Astrocyte (in vitro differentiated cells and primary cell): ENCODE data around the gene KIAA1217. TPM values are rescaled to one million over a fixed set of nuclear protein-coding genes. Genes with fewer than 3 reads are reported as not detected.
A peak's percentile ranks its signal among the peaks of the same experiment; 100 is the strongest.

Experiments used
- DNase-seq: peaks from one replicate; pipeline ENCODE4 v3.0.0-alpha.2; 2010; ENCODE audit warnings: low read depth
- FAIRE-seq: peaks from 2 replicates; lab custom pipeline; 2011; peaks lifted over from hg19 to GRCh38; lab: Jason Lieb, UNC
- H2AFZ ChIP-seq: 2 replicates; pipeline ENCODE4 v1.6.0; 2012; ENCODE audit warnings: low read depth, low read length, inconsistent platforms
- H3K27ac ChIP-seq: 2 replicates; pipeline ENCODE4 v1.5.1; 2011; ENCODE audit warnings: low read depth, low read length, inconsistent platforms
- H3K27me3 ChIP-seq: 2 replicates; pipeline ENCODE4 v1.6.0; 2011; ENCODE audit warnings: low read length, inconsistent platforms; ENCODE audit not compliant: insufficient read depth
- H3K36me3 ChIP-seq: 2 replicates; pipeline ENCODE4 v1.5.1; 2011; ENCODE audit warnings: low read length, inconsistent platforms; ENCODE audit not compliant: insufficient read depth
- H3K4me1 ChIP-seq: 2 replicates; pipeline ENCODE4 v1.5.1; 2011; ENCODE audit warnings: low read length, inconsistent platforms; ENCODE audit not compliant: insufficient read depth
- H3K4me2 ChIP-seq: 2 replicates; pipeline ENCODE4 v1.6.0; 2012; ENCODE audit warnings: low read length, inconsistent platforms
- H3K4me3 ChIP-seq: 2 replicates; pipeline ENCODE4 v1.5.1; 2011; ENCODE audit warnings: low read depth, mild to moderate bottlenecking, low read length, inconsistent platforms; ENCODE audit not compliant: insufficient read depth
- H3K79me2 ChIP-seq: 2 replicates; pipeline ENCODE4 v1.6.0; 2012; ENCODE audit warnings: mild to moderate bottlenecking, low read length, inconsistent platforms; ENCODE audit not compliant: insufficient read depth
- H3K9ac ChIP-seq: 2 replicates; pipeline ENCODE4 v1.6.0; 2012; ENCODE audit warnings: mild to moderate bottlenecking, low read length, inconsistent platforms
- H3K9me3 ChIP-seq: 2 replicates; pipeline ENCODE4 v1.5.1; 2012; ENCODE audit warnings: low read depth, mild to moderate bottlenecking, low read length, inconsistent platforms; ENCODE audit not compliant: insufficient read depth
- H4K20me1 ChIP-seq: 2 replicates; pipeline ENCODE4 v1.6.0; 2012; ENCODE audit warnings: low read length, inconsistent platforms; ENCODE audit not compliant: insufficient read depth
- H3K27ac Mint-ChIP-seq: one replicate; pipeline ENCODE4 v1.8.0; 2021; ENCODE audit warnings: mild to moderate bottlenecking, mixed read lengths; ENCODE audit not compliant: unreplicated experiment
- H3K27me3 Mint-ChIP-seq: one replicate; pipeline ENCODE4 v1.8.0; 2021; ENCODE audit warnings: low read depth, mixed read lengths; ENCODE audit not compliant: unreplicated experiment
- H3K36me3 Mint-ChIP-seq: one replicate; pipeline ENCODE4 v1.8.0; 2021; ENCODE audit warnings: low read depth, mixed read lengths; ENCODE audit not compliant: unreplicated experiment
- H3K4me1 Mint-ChIP-seq: one replicate; pipeline ENCODE4 v1.8.0; 2021; ENCODE audit warnings: low read depth, mixed read lengths; ENCODE audit not compliant: unreplicated experiment
- H3K4me3 Mint-ChIP-seq: one replicate; pipeline ENCODE4 v1.8.0; 2021; ENCODE audit warnings: mild to moderate bottlenecking, moderate library complexity, mixed read lengths; ENCODE audit not compliant: unreplicated experiment
- H3K9me3 Mint-ChIP-seq: one replicate; pipeline ENCODE4 v1.8.0; 2021; ENCODE audit warnings: mild to moderate bottlenecking, mixed read lengths; ENCODE audit not compliant: unreplicated experiment
- EZH2 ChIP-seq: IDR thresholded peaks from 2 replicates; pipeline ENCODE4 v1.6.1; 2012; ENCODE audit warnings: mild to moderate bottlenecking, low read length, inconsistent platforms; ENCODE audit not compliant: insufficient read depth
- total RNA-seq: library from RNA; stranded (reverse); gene quantifications from 2 replicates; pipeline ENCODE4 v1.2.1, GENCODE V29; 2021
- TF ChIP-seq, protein P1 (sequence below): IDR thresholded peaks from 2 replicates; pipeline ENCODE4 v1.5.1; 2011; ENCODE audit warnings: low read depth, mild to moderate bottlenecking, inconsistent platforms, low read length, moderate library complexity; ENCODE audit not compliant: insufficient read depth

The KIAA1217 gene
- total RNA-seq, 1 donor from 2014 or later: 31.8 TPM

DNA sequence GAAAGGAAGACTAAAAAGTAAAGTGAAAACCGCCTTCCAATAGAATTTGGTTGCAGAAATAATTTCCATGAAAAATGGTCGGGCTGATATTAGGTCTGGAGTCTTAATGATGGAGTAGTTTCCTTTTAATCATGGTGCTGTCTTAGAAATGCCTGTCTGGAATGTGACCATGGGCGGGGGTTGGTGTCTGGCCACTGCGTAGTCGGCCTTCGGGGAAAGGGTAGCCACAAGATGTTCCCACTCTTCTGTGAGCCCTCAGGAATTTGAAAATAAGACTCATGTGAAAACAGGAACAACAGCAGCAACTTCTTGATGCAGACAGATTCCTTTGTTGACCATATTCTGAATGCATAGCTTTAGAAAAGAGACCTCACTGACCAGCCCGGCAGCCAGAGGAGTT is 176.8 kb downstream of the KIAA1217 start:
- H3K79me2 ChIP-seq: no peaks in the 10 kb centered on the region
- no peaks in the 10 kb centered on the region for H4K20me1 ChIP-seq
- Mint-ChIP-seq H3K27ac (peak overlapping the region; percentile 98), H3K9me3 (no peaks in the 10 kb centered on the region), H3K4me3 (peak overlapping the region; percentile 51), H3K4me1 (peaks cover 45% of the 10 kb centered on the region), H3K36me3 (no peaks in the 10 kb centered on the region), H3K27me3 (no peaks in the 10 kb centered on the region)
- peaks cover 28% of the 10 kb centered on the region for H3K4me1 ChIP-seq
- H3K4me3 ChIP-seq: no peak overlapping the region
- H2AFZ ChIP-seq: peak overlapping the region; percentile 2
- H3K27me3 ChIP-seq: no peaks in the 10 kb centered on the region
- TF ChIP-seq, protein P1, sequence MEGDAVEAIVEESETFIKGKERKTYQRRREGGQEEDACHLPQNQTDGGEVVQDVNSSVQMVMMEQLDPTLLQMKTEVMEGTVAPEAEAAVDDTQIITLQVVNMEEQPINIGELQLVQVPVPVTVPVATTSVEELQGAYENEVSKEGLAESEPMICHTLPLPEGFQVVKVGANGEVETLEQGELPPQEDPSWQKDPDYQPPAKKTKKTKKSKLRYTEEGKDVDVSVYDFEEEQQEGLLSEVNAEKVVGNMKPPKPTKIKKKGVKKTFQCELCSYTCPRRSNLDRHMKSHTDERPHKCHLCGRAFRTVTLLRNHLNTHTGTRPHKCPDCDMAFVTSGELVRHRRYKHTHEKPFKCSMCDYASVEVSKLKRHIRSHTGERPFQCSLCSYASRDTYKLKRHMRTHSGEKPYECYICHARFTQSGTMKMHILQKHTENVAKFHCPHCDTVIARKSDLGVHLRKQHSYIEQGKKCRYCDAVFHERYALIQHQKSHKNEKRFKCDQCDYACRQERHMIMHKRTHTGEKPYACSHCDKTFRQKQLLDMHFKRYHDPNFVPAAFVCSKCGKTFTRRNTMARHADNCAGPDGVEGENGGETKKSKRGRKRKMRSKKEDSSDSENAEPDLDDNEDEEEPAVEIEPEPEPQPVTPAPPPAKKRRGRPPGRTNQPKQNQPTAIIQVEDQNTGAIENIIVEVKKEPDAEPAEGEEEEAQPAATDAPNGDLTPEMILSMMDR: no peak
- H3K27ac ChIP-seq: peak overlapping the region; percentile 91
- DNase-seq (peak; percentile 99), FAIRE-seq (peak; percentile 72)
- peak overlapping the region; percentile 78 for H3K9ac ChIP-seq
- H3K4me2 ChIP-seq: peak overlapping the region; percentile 59
- no peaks in the 10 kb centered on the region for H3K9me3 ChIP-seq
- H3K36me3 ChIP-seq: no peaks in the 10 kb centered on the region

DNA sequence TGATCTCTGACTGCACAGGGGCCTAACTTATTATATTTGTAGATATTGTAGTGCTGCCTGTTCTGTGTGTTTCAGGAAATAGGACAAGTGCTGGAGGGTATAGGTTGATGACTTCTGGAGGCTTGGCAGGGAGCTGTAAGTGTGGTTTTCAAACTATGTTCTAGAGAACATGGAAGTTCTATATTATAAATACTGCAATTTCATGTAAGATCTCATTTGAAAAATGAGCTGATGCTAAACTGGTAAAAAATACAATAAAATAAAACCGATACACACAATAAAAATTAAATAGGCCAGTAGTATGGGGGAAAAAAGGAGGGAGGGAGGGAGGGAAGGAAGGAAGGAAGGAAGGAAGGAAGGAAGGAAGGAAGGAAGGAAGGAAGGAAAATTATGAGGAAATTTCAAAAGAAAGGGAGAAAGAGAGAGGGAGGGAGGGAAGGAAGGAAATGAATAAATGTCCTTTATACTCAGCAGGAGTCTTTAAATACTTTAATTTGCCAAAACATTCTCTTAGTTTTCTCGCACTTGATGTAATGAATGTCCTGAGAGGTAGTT is 181.3 kb downstream of the KIAA1217 start:
- Histone ChIP-seq H3K4me3 (no peak overlapping the region), H4K20me1 (no peaks in the 10 kb centered on the region), H3K9ac (no peak overlapping the region), H3K27ac (no peak overlapping the region), H3K36me3 (no peaks in the 10 kb centered on the region), H3K27me3 (no peaks in the 10 kb centered on the region), H2AFZ (no peak overlapping the region), H3K79me2 (no peaks in the 10 kb centered on the region), H3K4me2 (no peak overlapping the region), H3K4me1 (peaks cover 11% of the 10 kb centered on the region), H3K9me3 (no peaks in the 10 kb centered on the region)
- Mint-ChIP-seq H3K27ac (no peak overlapping the region), H3K4me3 (no peak overlapping the region), H3K27me3 (no peaks in the 10 kb centered on the region), H3K4me1 (peaks cover 16% of the 10 kb centered on the region), H3K36me3 (no peaks in the 10 kb centered on the region), H3K9me3 (no peaks in the 10 kb centered on the region)
- FAIRE-seq: no peak
- DNase-seq: no peak
- TF ChIP-seq, protein P1: no peak
- no peak for TF ChIP-seq EZH2

DNA sequence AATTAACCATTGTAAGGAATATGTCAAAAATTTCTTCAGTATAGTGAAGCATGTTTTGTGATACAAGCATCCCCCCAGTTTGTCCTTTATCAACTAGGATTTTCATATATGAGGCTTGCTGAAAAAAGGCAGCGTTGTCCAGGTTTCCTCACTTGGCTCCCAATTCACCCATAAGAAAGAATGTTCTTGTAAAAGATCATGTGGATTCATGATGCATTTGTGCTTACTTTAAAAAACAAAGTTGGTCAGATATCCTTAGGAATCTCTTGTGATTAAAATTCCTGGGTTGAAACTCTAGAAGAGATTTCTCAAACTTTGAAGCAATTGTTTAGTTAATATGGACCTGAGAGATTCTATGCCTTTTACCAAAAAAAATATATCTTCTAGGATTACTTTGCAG is 181.8 kb downstream of the KIAA1217 start:
- Mint-ChIP-seq H3K27me3 (no peaks in the 10 kb centered on the region), H3K27ac (no peak overlapping the region), H3K9me3 (no peaks in the 10 kb centered on the region), H3K36me3 (no peaks in the 10 kb centered on the region), H3K4me1 (peaks cover 11% of the 10 kb centered on the region), H3K4me3 (no peak overlapping the region)
- Histone ChIP-seq H2AFZ (no peak overlapping the region), H3K27me3 (no peaks in the 10 kb centered on the region), H4K20me1 (no peaks in the 10 kb centered on the region), H3K27ac (no peak overlapping the region), H3K4me2 (no peak overlapping the region), H3K79me2 (no peaks in the 10 kb centered on the region), H3K9ac (no peak overlapping the region), H3K9me3 (no peaks in the 10 kb centered on the region), H3K4me1 (peaks cover 6% of the 10 kb centered on the region), H3K36me3 (no peaks in the 10 kb centered on the region), H3K4me3 (no peak overlapping the region)
- TF ChIP-seq EZH2: no peak
- TF ChIP-seq, protein P1: no peak
- peak; percentile 42 for DNase-seq
- FAIRE-seq: no peak
